IMR-90 (cell line): ENCODE results near the gene TTC38. TPM values are rescaled to one million over a fixed set of nuclear protein-coding genes. Genes with fewer than 3 reads are reported as not detected.

Experiments
- ATAC-seq: fragments of 200-7000 bp; cut with Tn5 transposase; 2 replicates; pipeline ENCODE4 v1.9.1; 2020; ENCODE audit warnings: low read depth, mild to moderate bottlenecking, moderate library complexity
- BruUV-seq: library from RNA; stranded (reverse); fragments of 400-500 nt; replicated peaks from 2 replicates; lab custom pipeline; 2021; lab: Mats Ljungman, UMichigan
- CTCF ChIA-PET: fragments of 300-600 bp; formaldehyde crosslinking; extraction: SDS; loops from one replicate; lab custom pipeline; 2021; ENCODE audit warnings: antibody characterized with exemption; lab: Yijun Ruan, JAX
- POLR2A ChIA-PET: fragments of 300-600 bp; sonication (Branson Sonifier 250); formaldehyde crosslinking; loops from one replicate; lab custom pipeline; 2022; ENCODE audit warnings: antibody characterized with exemption; ENCODE audit not compliant: unreplicated experiment; lab: Charles Lee
- DNase-seq: peaks from one replicate; pipeline ENCODE4 v3.0.0; 2013
- H2AFZ ChIP-seq: replicated peaks from 2 replicates; pipeline ENCODE3; 2013; ENCODE audit warnings: low read length, mild to moderate bottlenecking; ENCODE audit not compliant: poor library complexity
- H2AK5ac ChIP-seq: 2 replicates; pipeline ENCODE4 v1.6.1; 2013; ENCODE audit warnings: low read depth, low read length, inconsistent platforms
- H2AK9ac ChIP-seq: replicated peaks from 2 replicates; pipeline ENCODE3; 2013; ENCODE audit warnings: mild to moderate bottlenecking, low read depth, low read length, moderate library complexity; ENCODE audit not compliant: poor library complexity
- H2BK120ac ChIP-seq: 2 replicates; pipeline ENCODE4 v1.6.1; 2013; ENCODE audit warnings: low read depth, low read length, inconsistent platforms
- H2BK15ac ChIP-seq: 3 replicates; pipeline ENCODE4 v1.6.1; 2013; ENCODE audit warnings: low read depth, low read length, inconsistent platforms
- H2BK20ac ChIP-seq: 2 replicates; pipeline ENCODE4 v1.6.1; 2013; ENCODE audit warnings: low read depth, mild to moderate bottlenecking, inconsistent platforms, low read length, moderate library complexity
- H2BK5ac ChIP-seq: 2 replicates; pipeline ENCODE4 v1.6.1; 2013; ENCODE audit warnings: mild to moderate bottlenecking, low read depth, low read length, inconsistent platforms; ENCODE audit not compliant: poor library complexity, severe bottlenecking
- H3K14ac ChIP-seq: replicated peaks from 2 replicates; pipeline ENCODE4 v1.6.1; 2013; ENCODE audit warnings: low read depth, low read length, inconsistent platforms
- H3K18ac ChIP-seq: 2 replicates; pipeline ENCODE4 v1.6.1; 2013; ENCODE audit warnings: low read depth, low read length, control low read depth
- H3K23ac ChIP-seq: 2 replicates; pipeline ENCODE4 v1.6.1; 2013; ENCODE audit warnings: low read depth, low read length, inconsistent platforms
- H3K27ac ChIP-seq: 2 replicates; pipeline ENCODE4 v1.5.1; 2013; ENCODE audit warnings: mild to moderate bottlenecking, control low read depth, low read length; ENCODE audit not compliant: insufficient read depth
- H3K27me3 ChIP-seq: 2 replicates; pipeline ENCODE4 v1.6.1; 2013; ENCODE audit warnings: low read length; ENCODE audit not compliant: control insufficient read depth, insufficient read depth
- H3K36me3 ChIP-seq: 2 replicates; pipeline ENCODE4 v1.6.1; 2013; ENCODE audit warnings: low read length, mixed read lengths; ENCODE audit not compliant: control insufficient read depth, insufficient read depth
- H3K4ac ChIP-seq: 2 replicates; pipeline ENCODE4 v1.6.1; 2013; ENCODE audit warnings: low read depth, low read length, inconsistent platforms
- H3K4me1 ChIP-seq: 2 replicates; pipeline ENCODE4 v1.6.1; 2013; ENCODE audit warnings: low read length, mixed read lengths; ENCODE audit not compliant: control insufficient read depth, insufficient read depth
- H3K4me2 ChIP-seq: 2 replicates; pipeline ENCODE4 v1.6.1; 2013; ENCODE audit warnings: low read depth, mild to moderate bottlenecking, control low read depth, low read length, moderate library complexity
- H3K4me3 ChIP-seq: 2 replicates; pipeline ENCODE4 v1.5.1; 2013; ENCODE audit warnings: low read depth, mild to moderate bottlenecking, control low read depth, low read length, moderate library complexity; ENCODE audit not compliant: insufficient read depth
- H3K56ac ChIP-seq: 2 replicates; pipeline ENCODE4 v1.6.1; 2013; ENCODE audit warnings: low read length, inconsistent platforms; ENCODE audit not compliant: insufficient read depth; ENCODE audit errors: extremely low read depth
- H3K79me1 ChIP-seq, 2 experiments: 2 replicates each; pipeline ENCODE4 v1.6.1; 2013; ENCODE audit warnings: low read length in 2 of 2, inconsistent platforms in 1 of 2, low read depth in 1 of 2
- H3K9ac ChIP-seq: 2 replicates; pipeline ENCODE4 v1.6.1; 2013; ENCODE audit warnings: low read depth, low read length, control low read depth
- H3K9me1 ChIP-seq: 2 replicates; pipeline ENCODE4 v1.6.1; 2013; ENCODE audit warnings: low read length, inconsistent platforms; ENCODE audit not compliant: insufficient read depth
- H3K9me3 ChIP-seq: 2 replicates; pipeline ENCODE4 v1.6.1; 2013; ENCODE audit warnings: low read length; ENCODE audit not compliant: control insufficient read depth, insufficient read depth
- H4K20me1 ChIP-seq: 2 replicates; pipeline ENCODE4 v1.6.1; 2013; ENCODE audit warnings: low read length, inconsistent platforms; ENCODE audit not compliant: insufficient read depth
- H4K5ac ChIP-seq: 2 replicates; pipeline ENCODE4 v1.6.1; 2013; ENCODE audit warnings: mild to moderate bottlenecking, low read depth, low read length, control low read depth
- H4K8ac ChIP-seq, 2 experiments: 2 replicates each; pipeline ENCODE4 v1.6.1; 2013; ENCODE audit warnings: low read depth in 2 of 2, low read length in 2 of 2, control low read depth in 1 of 2, inconsistent platforms in 1 of 2
- H4K91ac ChIP-seq: 2 replicates; pipeline ENCODE4 v1.6.1; 2013; ENCODE audit warnings: low read depth, low read length, inconsistent platforms; ENCODE audit not compliant: insufficient read depth
- CEBPB ChIP-seq: IDR thresholded peaks from 2 replicates; pipeline ENCODE4 v1.6.1; 2012; ENCODE audit warnings: low read depth, low read length, improper control_type of control experiment
- CHD1 ChIP-seq: IDR thresholded peaks from 2 replicates; pipeline ENCODE4 v1.6.1; 2012; ENCODE audit warnings: low read depth, low read length, improper control_type of control experiment
- MAZ ChIP-seq: IDR thresholded peaks from 2 replicates; pipeline ENCODE4 v1.6.1; 2012; ENCODE audit warnings: low read depth, mild to moderate bottlenecking, low read length, improper control_type of control experiment, moderate library complexity, borderline replicate concordance
- MXI1 ChIP-seq: IDR thresholded peaks from 2 replicates; pipeline ENCODE4 v1.6.1; 2012; ENCODE audit warnings: low read depth, mild to moderate bottlenecking, low read length, moderate library complexity, borderline replicate concordance
- NFE2L2 ChIP-seq: fragments of 150-350 bp; IDR thresholded peaks from 2 replicates; pipeline ENCODE4 v1.6.1; 2016; ENCODE audit warnings: low read depth, mild to moderate bottlenecking, low read length
- RAD21 ChIP-seq: IDR thresholded peaks from 2 replicates; pipeline ENCODE4 v1.6.1; 2012; ENCODE audit warnings: low read length, improper control_type of control experiment
- RFX5 ChIP-seq: IDR thresholded peaks from 2 replicates; pipeline ENCODE4 v1.8.0; 2012; ENCODE audit warnings: low read depth, mild to moderate bottlenecking, low read length, moderate library complexity
- WGBS, 2 experiments: methylation state at CpG; one replicate each; pipeline versions ENCODE4 v1.1.5 to v1.1.7; 2013; ENCODE audit warnings: missing lambda C conversion rate in 2 of 2; ENCODE audit not compliant: insufficient read length in 1 of 2; ENCODE audit errors: extremely low coverage in 2 of 2; 5-methylcytosine and 5-hydroxymethylcytosine counted together
- dilution Hi-C: fragments of 300-500 bp; cut with HindIII; formaldehyde crosslinking; loops from one replicate; pipeline ENCODE4 v1.14.3; 2018; ENCODE audit warnings: low sequenced_read_pairs; ENCODE audit not compliant: unreplicated experiment
- in situ Hi-C: fragments of 300-500 bp; cut with MboI; formaldehyde crosslinking; loops from 3 replicates; pipeline ENCODE4 v1.14.3; 2019; ENCODE audit warnings: low sequenced_read_pairs, inconsistent platforms, mixed read lengths
- intact Hi-C: fragments of 100-400 bp; cut with micrococcal nuclease; formaldehyde crosslinking; loops from 2 replicates; pipeline ENCODE4 v1.10.0; 2022
- polyA plus RNA-seq, 3 experiments: library from polyadenylated mRNA; depleted of rRNA; stranded (reverse); fragments of >200 nt; gene quantifications; 2 replicates each; pipeline ENCODE4 v1.2.3, GENCODE V29; 2012; ENCODE audit warnings: low replicate concordance in 1 of 3
- total RNA-seq: library from RNA; depleted of rRNA; stranded (reverse); fragments of >200 nt; gene quantifications from 2 replicates; pipeline ENCODE4 v1.2.3, GENCODE V29; 2012
- TF ChIP-seq, protein P1 (sequence below): fragments of 150-350 bp; IDR thresholded peaks from 2 replicates; pipeline ENCODE4 v1.6.1; 2017; ENCODE audit warnings: mild to moderate bottlenecking, antibody characterized with exemption, low read length, low read depth
- TF ChIP-seq, protein P2 (sequence below): fragments of 150-350 bp; IDR thresholded peaks from 2 replicates; pipeline ENCODE4 v1.6.1; 2016; ENCODE audit warnings: low read depth, mild to moderate bottlenecking, low read length, moderate library complexity, borderline replicate concordance

Gene TTC38
- total and polyA plus RNA-seq, 2 of the 4 experiments (the other 2 are of a cell fraction), result 43.6 to 52.3 TPM

DNA sequence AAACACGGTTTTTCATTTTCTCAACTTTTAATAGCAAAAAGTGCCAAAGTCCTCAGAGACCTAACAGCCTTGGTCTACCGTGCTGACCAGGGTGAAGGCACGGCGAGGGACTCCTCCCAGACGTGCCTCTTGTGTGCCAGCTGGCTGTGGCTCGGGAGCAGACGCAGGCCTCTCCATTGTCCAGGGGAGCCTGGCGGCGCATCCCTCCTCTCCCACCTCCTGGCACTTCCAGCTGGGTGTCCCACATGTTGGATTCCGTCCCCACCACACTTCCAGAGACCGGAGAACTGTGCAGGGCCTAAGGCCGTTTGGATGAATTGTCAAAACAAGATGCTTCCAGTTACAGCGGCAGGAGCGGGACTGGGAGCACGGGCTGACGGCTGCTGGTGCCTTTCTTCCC, 29.3 kb upstream of the TTC38 start:
- Histone ChIP-seq H3K4me2 (no peak overlapping the region), H3K14ac (no peak overlapping the region), H2BK15ac (no peak overlapping the region), H3K79me1 (0 out of 4 replicates have a peak, but pooled peaks cover 0 to 4% of the 10 kb centered on the region in 2 experiments), H3K36me3 (peaks cover 21% of the 10 kb centered on the region), H2BK5ac (no peak overlapping the region), H4K91ac (no peak overlapping the region), H2AK9ac (no peak overlapping the region), H2AFZ (no peak overlapping the region), H3K4ac (no peak overlapping the region), H2BK20ac (no peak overlapping the region), H3K9me1 (peaks cover 2% of the 10 kb centered on the region; the same call in 1 of the 2 replicates), H3K4me1 (peaks cover 4% of the 10 kb centered on the region), H3K9me3 (no peaks in the 10 kb centered on the region), H3K9ac (no peak overlapping the region), H3K27me3 (no peaks in the 10 kb centered on the region), H2AK5ac (no peak overlapping the region), H3K18ac (no peak overlapping the region), H2BK120ac (no peak overlapping the region), H3K27ac (no peak overlapping the region), H3K23ac (no peak overlapping the region), H4K8ac (no peak overlapping the region), H3K4me3 (no peak overlapping the region), H4K20me1 (no peaks in the 10 kb centered on the region; the same call in 1 of the 2 replicates), H4K5ac (no peak overlapping the region), H3K56ac (no peak overlapping the region)
- TF ChIP-seq, protein P1, sequence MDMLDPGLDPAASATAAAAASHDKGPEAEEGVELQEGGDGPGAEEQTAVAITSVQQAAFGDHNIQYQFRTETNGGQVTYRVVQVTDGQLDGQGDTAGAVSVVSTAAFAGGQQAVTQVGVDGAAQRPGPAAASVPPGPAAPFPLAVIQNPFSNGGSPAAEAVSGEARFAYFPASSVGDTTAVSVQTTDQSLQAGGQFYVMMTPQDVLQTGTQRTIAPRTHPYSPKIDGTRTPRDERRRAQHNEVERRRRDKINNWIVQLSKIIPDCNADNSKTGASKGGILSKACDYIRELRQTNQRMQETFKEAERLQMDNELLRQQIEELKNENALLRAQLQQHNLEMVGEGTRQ, result no peak
- TF ChIP-seq NFE2L2 (no peak), MXI1 (no peak), CEBPB (no peak), RFX5 (no peak), MAZ (no peak), RAD21 (no peak), CHD1 (no peak)
- TF ChIP-seq, protein P2, sequence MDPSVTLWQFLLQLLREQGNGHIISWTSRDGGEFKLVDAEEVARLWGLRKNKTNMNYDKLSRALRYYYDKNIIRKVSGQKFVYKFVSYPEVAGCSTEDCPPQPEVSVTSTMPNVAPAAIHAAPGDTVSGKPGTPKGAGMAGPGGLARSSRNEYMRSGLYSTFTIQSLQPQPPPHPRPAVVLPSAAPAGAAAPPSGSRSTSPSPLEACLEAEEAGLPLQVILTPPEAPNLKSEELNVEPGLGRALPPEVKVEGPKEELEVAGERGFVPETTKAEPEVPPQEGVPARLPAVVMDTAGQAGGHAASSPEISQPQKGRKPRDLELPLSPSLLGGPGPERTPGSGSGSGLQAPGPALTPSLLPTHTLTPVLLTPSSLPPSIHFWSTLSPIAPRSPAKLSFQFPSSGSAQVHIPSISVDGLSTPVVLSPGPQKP, result no peak
- intact Hi-C loops, result no loop called here
- WGBS, 2 experiments, result 89% methylated on average over 12 of the region's 16 CpGs; no CpG with 5 or more reads in 1 of the 2 experiments
- ChIA-PET CTCF (no interaction called here), POLR2A (interaction anchor here (0.6 kb wide), 1 partner anchor 17 kb away, joined by 3 read pairs; no protein-coding TSS in a partner anchor)
- no peak for ATAC-seq
- no TSS peak for BruUV-seq
- no peak for DNase-seq
- dilution Hi-C loops, result no loop called here
- in situ Hi-C loops, result no loop called here
